ENCODE measurements around the gene CYP39A1. TPM values are rescaled to one million over a fixed set of nuclear protein-coding genes. Genes with fewer than 3 reads are reported as not detected.

Gene CYP39A1
- total and polyA plus RNA-seq, 2 of the 13 experiments (the other 11 are each of a cell fraction or from before 2014, with no cell fraction given): 0.13 TPM; not detected in 1

DNA sequence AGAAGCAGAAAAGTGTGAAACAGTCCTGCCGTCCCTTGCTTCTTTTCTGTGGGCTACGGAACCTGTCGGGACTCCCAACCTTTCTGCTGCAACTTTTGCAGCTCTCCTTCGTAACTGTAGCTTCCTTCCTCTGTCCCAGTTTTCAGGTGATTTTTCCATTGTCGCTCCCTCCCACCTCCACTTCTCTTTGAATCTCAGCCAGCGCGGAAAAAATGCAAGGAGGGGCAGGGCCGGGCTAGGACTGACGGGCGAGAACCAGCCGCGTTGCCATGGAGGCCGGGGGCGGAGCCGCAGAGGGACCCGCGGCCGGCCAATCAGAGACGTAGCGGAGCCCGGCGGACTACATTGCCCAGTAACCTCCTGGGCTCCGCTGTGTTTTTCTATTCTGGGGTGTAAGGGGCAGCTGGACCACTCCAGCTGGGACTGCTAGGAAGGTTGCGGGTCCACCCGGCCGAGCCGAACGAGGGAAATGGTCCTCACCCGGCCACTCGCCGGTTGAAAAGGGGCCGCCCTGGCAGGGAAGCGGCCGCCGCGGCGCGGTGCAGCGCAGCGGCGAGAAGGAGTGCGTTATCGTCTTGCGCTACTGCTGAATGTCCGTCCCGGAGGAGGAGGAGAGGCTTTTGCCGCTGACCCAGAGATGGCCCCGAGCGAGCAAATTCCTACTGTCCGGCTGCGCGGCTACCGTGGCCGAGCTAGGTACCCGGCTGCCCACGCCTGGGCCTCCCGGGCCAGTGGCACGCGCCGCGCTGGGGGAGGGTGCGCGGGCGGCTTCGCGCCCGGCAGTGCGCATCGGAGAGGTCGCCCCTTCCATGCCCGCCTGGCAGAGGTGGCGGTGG is at the start of gene CYP39A1, which contains the start of gene SLC25A27 (continued):
- TF ChIP-seq, protein P1, sequence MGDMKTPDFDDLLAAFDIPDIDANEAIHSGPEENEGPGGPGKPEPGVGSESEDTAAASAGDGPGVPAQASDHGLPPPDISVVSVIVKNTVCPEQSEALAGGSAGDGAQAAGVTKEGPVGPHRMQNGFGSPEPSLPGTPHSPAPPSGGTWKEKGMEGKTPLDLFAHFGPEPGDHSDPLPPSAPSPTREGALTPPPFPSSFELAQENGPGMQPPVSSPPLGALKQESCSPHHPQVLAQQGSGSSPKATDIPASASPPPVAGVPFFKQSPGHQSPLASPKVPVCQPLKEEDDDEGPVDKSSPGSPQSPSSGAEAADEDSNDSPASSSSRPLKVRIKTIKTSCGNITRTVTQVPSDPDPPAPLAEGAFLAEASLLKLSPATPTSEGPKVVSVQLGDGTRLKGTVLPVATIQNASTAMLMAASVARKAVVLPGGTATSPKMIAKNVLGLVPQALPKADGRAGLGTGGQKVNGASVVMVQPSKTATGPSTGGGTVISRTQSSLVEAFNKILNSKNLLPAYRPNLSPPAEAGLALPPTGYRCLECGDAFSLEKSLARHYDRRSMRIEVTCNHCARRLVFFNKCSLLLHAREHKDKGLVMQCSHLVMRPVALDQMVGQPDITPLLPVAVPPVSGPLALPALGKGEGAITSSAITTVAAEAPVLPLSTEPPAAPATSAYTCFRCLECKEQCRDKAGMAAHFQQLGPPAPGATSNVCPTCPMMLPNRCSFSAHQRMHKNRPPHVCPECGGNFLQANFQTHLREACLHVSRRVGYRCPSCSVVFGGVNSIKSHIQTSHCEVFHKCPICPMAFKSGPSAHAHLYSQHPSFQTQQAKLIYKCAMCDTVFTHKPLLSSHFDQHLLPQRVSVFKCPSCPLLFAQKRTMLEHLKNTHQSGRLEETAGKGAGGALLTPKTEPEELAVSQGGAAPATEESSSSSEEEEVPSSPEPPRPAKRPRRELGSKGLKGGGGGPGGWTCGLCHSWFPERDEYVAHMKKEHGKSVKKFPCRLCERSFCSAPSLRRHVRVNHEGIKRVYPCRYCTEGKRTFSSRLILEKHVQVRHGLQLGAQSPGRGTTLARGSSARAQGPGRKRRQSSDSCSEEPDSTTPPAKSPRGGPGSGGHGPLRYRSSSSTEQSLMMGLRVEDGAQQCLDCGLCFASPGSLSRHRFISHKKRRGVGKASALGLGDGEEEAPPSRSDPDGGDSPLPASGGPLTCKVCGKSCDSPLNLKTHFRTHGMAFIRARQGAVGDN (CRISPR knock-in tag; IDR thresholded peaks at IDR 0.05): peak; percentile 83
- peak; percentile 82 for TF ChIP-seq ZNF563 (CRISPR knock-in tag; IDR thresholded peaks at IDR 0.05)
- no peak; the same call in 1 of the 2 replicates for TF ChIP-seq NCOA1 (CRISPR knock-in tag; IDR thresholded peaks at IDR 0.05)
- no peak for TF ChIP-seq ONECUT2 (CRISPR knock-in tag; IDR thresholded peaks at IDR 0.05)
- 0 out of 2 replicates have a peak, but pooled peaks have one; percentile 31 for TF ChIP-seq GFI1 (CRISPR knock-in tag; IDR thresholded peaks at IDR 0.05; ENCODE audit: borderline replicate concordance)
- TF ChIP-seq NFYC (CRISPR knock-in tag; IDR thresholded peaks at IDR 0.05): peak; percentile 85
- no peak for TF ChIP-seq ATF5 (CRISPR knock-in tag; IDR thresholded peaks at IDR 0.05; ENCODE audit: low read depth)
- TF ChIP-seq YEATS4 (CRISPR knock-in tag; IDR thresholded peaks at IDR 0.05; ENCODE audit: borderline replicate concordance): no peak
- TF ChIP-seq TFAP4 (IDR thresholded peaks at IDR 0.05; ENCODE audit: borderline replicate concordance, low read depth): no peak
- no peak for TF ChIP-seq ZFP36L2 (CRISPR knock-in tag; IDR thresholded peaks at IDR 0.05)
- TF ChIP-seq THAP11 (CRISPR knock-in tag; IDR thresholded peaks at IDR 0.05): peak; percentile 98
- TF ChIP-seq, protein P2, sequence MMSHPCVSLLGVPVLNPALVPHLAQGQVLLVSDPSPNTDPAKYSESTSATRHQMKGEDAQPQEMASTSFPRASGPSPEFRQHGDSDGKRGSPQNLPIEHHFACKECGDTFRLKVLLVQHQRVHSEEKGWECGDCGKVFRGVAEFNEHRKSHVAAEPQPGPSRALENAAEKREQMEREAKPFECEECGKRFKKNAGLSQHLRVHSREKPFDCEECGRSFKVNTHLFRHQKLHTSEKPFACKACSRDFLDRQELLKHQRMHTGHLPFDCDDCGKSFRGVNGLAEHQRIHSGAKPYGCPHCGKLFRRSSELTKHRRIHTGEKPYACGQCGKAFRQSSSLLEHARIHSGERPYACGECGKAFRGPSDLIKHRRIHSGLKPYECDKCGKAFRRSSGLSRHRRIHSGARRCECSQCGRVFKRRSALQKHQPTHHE (CRISPR knock-in tag; IDR thresholded peaks at IDR 0.05; ENCODE audit: borderline replicate concordance): no peak
- no peak for TF ChIP-seq ASH2L (IDR thresholded peaks at IDR 0.05; ENCODE audit: insufficient read length, low read depth, low read length)
- TF ChIP-seq ZNF788 (CRISPR knock-in tag; IDR thresholded peaks at IDR 0.05; ENCODE audit: borderline replicate concordance): no peak; the same call in 1 of the 2 replicates
- TF ChIP-seq ZNF513 (CRISPR knock-in tag; conservative IDR thresholded peaks at IDR 0.05): no peak
- no peak for TF ChIP-seq CCAR2 (optimal IDR thresholded peaks at IDR 0.05; ENCODE audit: low read depth, low read length)
- peak; percentile 41; the same call in 1 of the 2 replicates for TF ChIP-seq RFXAP (CRISPR knock-in tag; IDR thresholded peaks at IDR 0.05; ENCODE audit: borderline replicate concordance)
- TF ChIP-seq RELA (CRISPR knock-in tag; IDR thresholded peaks at IDR 0.05): no peak

All from HepG2 (cell line).